HG02763 (cell line): ENCODE measurements around the gene CYLD.

Experiments used
- ATAC-seq: cut with Tn5 transposase; IDR thresholded peaks from one replicate; pipeline ENCODE4 v1.9.1; 2021; ENCODE audit warnings: mild to moderate bottlenecking, moderate library complexity; ENCODE audit not compliant: unreplicated experiment

The CYLD gene

GRCh38 chr16:50776037-50776436 is 34.2 kb downstream of the CYLD start:
- ATAC-seq, result no peak

- ATAC-seq, result no peak
Measured at GRCh38 chr16:50778284-50779163, 36.6 kb downstream of the CYLD start.

- ATAC-seq, result no peak
Measured at GRCh38 chr16:50781043-50781442, 39.2 kb downstream of the CYLD start.

GRCh38 chr16:50781518-50781917 is 39.6 kb downstream of the CYLD start:
- no peak for ATAC-seq

GRCh38 chr16:50789757-50790156 is 47.9 kb downstream of the CYLD start:
- no peak for ATAC-seq

- no peak for ATAC-seq
Measured at GRCh38 chr16:50791522-50791921, 49.6 kb downstream of the CYLD start.

- no peak for ATAC-seq
Measured at GRCh38 chr16:50796829-50797228, 54.9 kb downstream of the CYLD start.

- no peak for ATAC-seq
Measured at GRCh38 chr16:50797456-50797855, 55.6 kb downstream of the CYLD start.

GRCh38 chr16:50800074-50800473 is 58.2 kb downstream of the CYLD start:
- no peak for ATAC-seq

- ATAC-seq, result no peak
Measured at GRCh38 chr16:50801036-50801435, 59.1 kb downstream of the CYLD start.

GRCh38 chr16:50802000-50802399 is 60.1 kb downstream of the CYLD start:
- ATAC-seq, result no peak

- ATAC-seq, result no peak
Measured at GRCh38 chr16:50802961-50803360, 61.1 kb downstream of the CYLD start.

GRCh38 chr16:50804290-50804907 is 62.5 kb downstream of the CYLD start:
- no peak for ATAC-seq

- ATAC-seq, result peak; percentile 75
Measured at GRCh38 chr16:50806099-50807062, 64.5 kb downstream of the CYLD start.

- no peak for ATAC-seq
Measured at GRCh38 chr16:50808929-50809538, 67.1 kb downstream of the CYLD start.

- no peak for ATAC-seq
Measured at GRCh38 chr16:50809561-50809960, 67.7 kb downstream of the CYLD start.

- ATAC-seq, result no peak
Measured at GRCh38 chr16:50810241-50810965, 68.5 kb downstream of the CYLD start.

- ATAC-seq, result no peak
Measured at GRCh38 chr16:50812046-50812445, 70.2 kb downstream of the CYLD start.

- no peak for ATAC-seq
Measured at GRCh38 chr16:50812876-50813466, 71.1 kb downstream of the CYLD start.

GRCh38 chr16:50814052-50814451 is 72.2 kb downstream of the CYLD start:
- no peak for ATAC-seq
